HFF-Myc (cell line): ENCODE data around the gene LDB3.
"Not testable (repeated sequence)": the region's sequence is repeated elsewhere in the genome, so short reads cannot be mapped to it uniquely, and the experiment has no call there.

Experiments used
- DNase-seq: peaks from one replicate; pipeline ENCODE4 v3.0.0-alpha.2; 2011; ENCODE audit warnings: low read depth; ENCODE audit errors: extremely low read depth
- H3K4me3 ChIP-seq: replicated peaks from 2 replicates; pipeline ENCODE4 v1.5.1; 2011; ENCODE audit warnings: low read depth, mild to moderate bottlenecking, control low read depth, low read length
- CTCF ChIP-seq: IDR thresholded peaks from 2 replicates; pipeline ENCODE4 v1.5.1; 2012; ENCODE audit warnings: mild to moderate bottlenecking, low read depth, low read length, control low read depth; ENCODE audit errors: missing control alignments

Gene LDB3

DNA sequence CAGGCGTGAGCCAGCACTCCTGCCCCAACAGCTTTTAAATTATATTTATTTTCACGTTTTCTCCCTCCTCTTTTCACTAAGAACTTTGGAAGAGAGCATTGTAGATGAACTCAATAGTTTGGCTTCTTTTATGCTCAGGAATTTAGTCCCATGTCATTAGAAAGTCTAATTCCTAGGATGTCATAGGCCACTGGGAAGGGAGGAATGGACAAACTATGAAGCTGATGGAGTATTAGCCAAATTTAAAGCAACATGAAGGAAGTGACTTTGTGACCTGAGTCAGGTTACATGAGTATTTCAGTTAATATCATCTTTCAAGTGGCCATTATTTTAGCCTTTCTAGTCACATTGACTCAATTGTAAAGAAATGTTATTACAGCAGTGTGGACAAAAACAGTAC is 32.0 kb upstream of the LDB3 start:
- no peak for DNase-seq
- TF ChIP-seq CTCF = no peak
- H3K4me3 ChIP-seq = no peak overlapping the region

DNA sequence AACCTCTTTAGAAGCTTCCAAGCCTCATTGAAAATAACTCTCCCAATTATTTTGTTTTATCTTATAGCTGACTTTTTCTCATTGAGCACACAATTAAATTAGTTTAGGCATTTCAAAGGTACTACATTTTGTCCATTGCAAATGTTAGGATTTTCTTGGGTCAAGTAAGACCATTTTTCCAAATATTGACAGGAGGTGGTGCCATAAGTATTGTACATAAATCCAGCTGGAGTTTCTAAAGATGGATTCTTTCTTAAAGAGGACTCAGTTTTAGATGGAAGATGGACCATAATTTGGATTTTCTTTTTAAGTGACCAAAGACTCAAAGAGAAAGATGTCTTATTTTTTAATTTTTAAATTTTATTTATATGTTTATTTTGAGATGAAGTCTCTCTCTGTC is 26.3 kb upstream of the LDB3 start:
- no peak overlapping the region for H3K4me3 ChIP-seq
- no peak for DNase-seq
- no peak for TF ChIP-seq CTCF

GRCh38 chr10:86642499-86642898 is 25.8 kb upstream of the LDB3 start:
- H3K4me3 ChIP-seq = no peak overlapping the region
- TF ChIP-seq CTCF = no peak
- DNase-seq = no peak

GRCh38 chr10:86644152-86644793 is 24.0 kb upstream of the LDB3 start:
- no peak for TF ChIP-seq CTCF
- DNase-seq = no peak
- H3K4me3 ChIP-seq = no peak overlapping the region

DNA sequence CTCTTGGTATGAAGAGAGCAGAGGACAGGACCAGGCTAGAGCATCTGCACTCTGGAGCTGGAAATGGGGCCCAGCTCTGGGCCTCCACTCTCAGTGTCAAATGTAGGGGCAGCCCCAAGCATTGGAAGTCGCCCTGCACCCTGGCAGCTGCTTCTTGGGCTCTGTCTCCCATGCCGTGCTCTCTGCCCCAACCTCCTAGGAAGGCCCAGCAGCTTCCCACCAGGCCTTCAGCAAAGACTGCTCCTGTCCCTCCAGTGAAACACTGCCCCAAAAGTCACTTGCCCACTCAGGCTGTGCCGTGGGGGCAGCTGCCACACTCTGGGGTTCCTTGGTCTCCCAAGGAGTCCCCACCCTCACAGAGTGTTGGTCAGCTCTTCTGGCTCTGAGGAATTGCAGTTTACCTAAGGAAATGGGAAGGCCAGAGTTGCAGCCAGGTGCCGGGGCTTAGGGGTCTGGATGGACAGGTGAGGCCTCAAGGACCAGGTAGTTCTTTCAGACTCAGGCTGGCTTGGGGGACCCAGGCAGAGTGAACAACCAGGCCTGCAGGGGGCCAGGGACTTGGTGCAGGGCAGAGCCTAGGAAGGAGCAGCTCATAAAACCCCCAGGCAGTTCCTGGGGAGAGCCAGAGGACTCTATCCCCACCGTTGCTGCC is 23.4 kb upstream of the LDB3 start:
- H3K4me3 ChIP-seq = no peak overlapping the region
- TF ChIP-seq CTCF = no peak
- no peak for DNase-seq

GRCh38 chr10:86645621-86646165 is 22.6 kb upstream of the LDB3 start:
- not testable (repeated sequence) for DNase-seq, H3K4me3 ChIP-seq

GRCh38 chr10:86646532-86646931 is 21.8 kb upstream of the LDB3 start:
- DNase-seq = no peak
- H3K4me3 ChIP-seq = no peak overlapping the region
- no peak for TF ChIP-seq CTCF
